CD4-positive, alpha-beta T cell treated with Interleukin-6 at 100 ng/mL for 8 hours (primary cell): ENCODE measurements around the gene KCNC2.

Experiments used
- DNase-seq: peaks from one replicate; pipeline ENCODE4 v3.0.0-alpha.2; 2020; ENCODE audit warnings: mixed read lengths, low spot score

The KCNC2 gene

DNA sequence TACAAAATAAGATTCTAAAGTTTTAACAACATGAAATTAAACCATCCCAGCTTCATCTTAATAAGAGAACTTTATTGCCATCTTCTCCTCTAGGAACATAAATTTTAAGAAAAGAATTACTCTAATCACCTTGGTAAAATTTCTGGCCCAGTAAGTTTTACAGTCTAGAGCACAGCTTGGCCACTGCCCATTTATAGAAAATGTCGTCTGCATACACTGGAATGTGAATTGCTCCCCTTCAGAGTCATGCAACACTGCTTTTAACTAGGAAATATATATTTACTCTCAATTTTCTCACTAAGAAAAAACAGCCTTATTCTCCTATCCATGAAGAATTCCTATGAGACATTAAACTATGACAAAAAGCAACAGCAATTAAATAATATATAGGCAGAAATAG, 48.2 kb downstream of the KCNC2 start:
- no peak for DNase-seq

DNA sequence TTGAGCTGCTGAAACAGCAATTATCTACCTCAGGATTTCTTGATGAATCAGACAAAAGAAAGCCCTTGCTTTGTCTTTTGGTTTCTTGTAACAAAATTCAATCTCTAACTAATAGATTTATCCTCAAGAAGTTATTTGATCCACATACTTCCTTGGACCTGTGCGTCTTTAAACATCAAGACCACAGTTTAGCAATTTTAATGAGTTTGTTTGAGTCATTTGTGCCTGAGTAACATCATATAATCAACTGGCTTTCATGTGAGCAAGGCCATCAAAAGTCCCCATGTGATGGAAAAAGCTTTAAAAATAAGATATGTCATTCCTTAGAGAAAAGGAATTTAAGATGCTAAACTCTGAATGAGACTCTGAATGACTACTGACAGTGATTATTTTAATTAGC, 52.3 kb downstream of the KCNC2 start:
- DNase-seq = no peak

DNA sequence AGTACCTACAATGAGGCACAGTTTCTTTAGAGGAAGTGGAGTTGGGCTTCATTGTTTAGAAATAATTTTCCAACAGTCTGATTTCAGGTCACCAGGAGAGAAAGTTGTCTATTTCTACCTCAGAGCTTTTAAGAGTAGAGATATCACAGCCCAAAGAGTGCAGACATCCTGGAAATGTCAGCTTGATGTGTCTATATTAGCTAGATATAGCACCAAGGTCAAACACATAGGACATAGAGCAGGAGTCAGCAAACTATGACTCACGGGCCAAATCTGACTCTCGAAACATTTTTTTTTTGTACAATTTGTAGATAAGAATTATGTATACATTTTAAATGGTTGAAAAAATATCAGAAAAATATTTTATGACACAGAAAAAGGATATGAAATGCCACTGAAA, 53.7 kb downstream of the KCNC2 start:
- DNase-seq = no peak

DNA sequence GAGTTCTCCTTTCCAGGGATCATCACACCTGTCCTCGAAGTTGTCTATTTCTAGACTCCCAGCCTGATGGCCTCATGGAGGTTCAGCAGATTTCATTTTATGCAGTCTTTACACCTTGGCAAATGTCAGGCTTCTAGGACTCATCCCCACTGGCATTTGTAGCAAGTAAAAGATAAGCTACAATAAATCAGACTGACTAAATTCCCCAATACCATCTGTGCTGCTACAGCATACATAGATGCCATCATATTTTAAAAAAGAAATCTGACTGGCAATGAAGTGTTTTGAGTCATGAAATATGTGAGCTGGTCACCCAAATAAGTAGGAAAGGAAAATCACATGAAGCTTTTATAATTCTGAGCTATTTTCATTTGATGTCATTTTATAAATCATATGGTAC, 55.3 kb downstream of the KCNC2 start:
- no peak for DNase-seq

DNA sequence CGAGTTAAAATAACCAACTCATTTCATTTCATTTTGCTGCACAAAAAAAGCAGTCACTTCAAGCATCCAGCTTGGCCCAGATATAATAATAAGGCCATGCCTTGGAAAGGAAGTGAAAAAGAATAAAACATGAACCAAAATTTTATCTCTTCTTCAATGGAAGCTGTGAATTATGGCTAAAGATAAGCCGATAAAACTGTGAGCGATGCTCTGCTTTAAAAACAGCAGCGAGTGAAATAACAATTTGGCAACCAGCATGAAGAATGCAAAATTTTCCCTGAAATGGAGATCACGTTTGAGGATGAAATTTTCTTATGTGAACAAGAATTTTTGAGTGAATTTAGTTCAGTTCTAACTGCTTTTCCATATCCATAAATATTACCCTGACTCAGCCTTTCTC, 70.4 kb downstream of the KCNC2 start:
- DNase-seq = no peak

DNA sequence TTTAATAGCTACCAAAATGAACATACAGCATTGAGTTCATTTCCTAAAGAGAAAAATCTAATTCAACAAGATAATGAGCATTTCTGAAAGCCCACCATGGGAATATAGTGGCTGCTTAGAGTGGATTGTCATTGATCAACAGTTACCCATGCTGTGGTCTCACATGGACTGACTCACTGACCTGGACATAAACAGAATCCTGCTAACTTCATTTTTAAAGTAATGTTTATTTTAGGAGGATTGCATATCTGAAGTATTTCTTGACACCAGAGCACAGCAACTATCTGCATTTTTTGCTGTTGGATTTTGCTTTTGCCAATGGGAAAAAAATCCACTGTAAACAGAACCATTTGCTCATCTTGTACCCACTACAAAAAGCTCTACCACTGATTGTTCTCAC, 71.7 kb downstream of the KCNC2 start:
- DNase-seq = no peak

DNA sequence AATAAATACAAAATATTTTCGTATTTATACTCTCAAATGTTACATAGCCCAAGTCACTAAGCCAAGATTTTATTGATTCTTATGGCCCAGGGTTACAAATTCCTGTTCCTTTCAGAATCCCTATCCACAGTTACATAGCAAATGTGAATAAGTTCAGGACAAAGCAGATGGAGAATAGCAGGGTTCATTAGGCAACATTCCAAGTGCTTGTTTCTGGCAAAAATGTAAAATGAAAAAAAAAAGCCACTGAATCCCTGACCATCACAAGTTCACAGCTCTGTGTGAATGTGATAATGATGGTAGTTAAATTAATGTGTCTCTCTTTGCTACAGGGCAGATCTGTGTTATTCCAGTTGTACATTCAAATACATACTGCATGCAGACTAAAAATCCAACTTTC, 74.6 kb downstream of the KCNC2 start:
- DNase-seq = no peak

DNA sequence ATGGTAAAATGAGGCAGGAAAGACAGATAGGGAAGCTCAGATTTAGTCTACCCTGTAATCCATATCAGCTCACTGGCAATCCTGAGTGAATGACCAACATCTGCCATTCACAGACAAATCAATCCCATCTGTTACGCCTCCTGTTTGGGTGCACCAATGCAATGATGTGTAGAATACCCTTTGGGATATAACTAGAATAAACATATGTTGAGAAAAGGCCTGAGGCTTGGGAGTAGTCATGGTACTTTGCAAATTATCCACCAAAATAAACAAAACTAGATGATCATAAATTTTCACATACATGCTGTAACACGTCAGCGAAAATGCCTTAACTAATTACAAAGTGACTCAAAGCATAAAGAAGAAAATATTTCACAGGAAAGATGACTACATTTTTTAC, 78.8 kb downstream of the KCNC2 start:
- DNase-seq = no peak

DNA sequence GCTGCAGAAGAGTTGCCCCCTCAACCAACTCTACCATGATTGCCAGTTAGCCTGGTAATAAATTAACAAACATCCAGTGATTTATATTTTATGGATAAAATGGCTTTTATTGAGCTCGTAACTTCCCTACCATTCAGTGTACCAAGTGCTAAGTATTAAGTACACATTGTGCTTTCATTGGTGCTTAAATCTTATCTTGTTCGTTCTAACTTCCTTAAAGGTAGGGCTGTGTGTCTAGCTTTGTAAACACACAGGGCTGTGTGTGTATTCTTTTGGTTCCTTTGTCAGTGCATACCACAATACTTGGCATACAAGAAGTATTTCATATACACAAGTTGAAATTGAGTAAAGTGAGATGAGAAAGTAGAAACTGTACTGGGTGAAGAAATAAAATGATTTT, 80.4 kb downstream of the KCNC2 start:
- no peak for DNase-seq

DNA sequence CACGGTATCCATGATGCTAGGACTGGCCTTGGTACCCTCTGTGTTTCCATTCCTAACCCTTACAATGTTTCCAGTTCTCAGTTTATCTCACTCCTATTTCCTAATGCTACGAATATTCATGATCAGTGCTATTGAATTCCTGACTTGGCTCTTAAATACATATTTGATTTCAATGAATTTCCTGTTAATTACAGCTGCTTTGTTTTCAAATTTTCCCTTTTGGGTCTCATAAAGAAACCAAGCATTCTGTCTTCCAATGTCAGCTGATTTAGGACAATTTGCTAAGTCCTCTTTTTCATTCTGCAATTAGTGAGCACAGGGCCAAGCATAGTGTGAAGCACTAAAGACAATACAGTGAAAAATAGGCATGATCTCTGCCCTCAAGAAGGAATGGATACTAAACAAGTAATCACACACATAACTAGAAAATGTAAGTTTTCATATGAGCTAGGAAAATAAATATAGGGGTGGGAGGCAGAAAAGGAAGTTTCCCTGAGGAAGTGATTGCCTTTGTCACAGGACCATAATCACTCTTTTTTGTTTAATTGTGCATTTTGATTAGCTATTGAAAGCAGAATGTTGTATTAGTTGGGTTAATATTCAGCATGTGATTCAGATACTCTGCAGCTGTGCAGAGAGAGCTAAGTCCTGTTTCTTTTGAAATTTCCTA, 88.5 kb downstream of the KCNC2 start:
- no peak for DNase-seq

DNA sequence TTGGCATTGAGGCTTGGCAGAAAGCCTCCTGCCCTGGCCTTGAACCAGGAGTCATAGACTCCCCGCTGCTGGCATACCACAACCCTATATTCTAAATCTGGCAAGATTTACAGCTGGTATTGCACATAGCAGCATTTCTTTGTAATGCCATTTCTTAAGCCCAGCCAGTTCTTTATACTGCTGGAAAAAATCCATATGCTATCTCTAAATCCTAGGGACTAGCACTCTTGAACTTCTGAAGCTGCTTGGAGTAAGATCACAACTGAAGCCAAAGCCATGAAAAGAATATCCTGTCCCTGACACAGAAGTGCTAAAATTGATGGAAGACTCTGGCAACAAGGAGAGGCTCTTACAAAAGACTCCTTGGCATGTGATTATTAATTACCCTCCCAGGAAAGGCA, 89.3 kb downstream of the KCNC2 start:
- no peak for DNase-seq

DNA sequence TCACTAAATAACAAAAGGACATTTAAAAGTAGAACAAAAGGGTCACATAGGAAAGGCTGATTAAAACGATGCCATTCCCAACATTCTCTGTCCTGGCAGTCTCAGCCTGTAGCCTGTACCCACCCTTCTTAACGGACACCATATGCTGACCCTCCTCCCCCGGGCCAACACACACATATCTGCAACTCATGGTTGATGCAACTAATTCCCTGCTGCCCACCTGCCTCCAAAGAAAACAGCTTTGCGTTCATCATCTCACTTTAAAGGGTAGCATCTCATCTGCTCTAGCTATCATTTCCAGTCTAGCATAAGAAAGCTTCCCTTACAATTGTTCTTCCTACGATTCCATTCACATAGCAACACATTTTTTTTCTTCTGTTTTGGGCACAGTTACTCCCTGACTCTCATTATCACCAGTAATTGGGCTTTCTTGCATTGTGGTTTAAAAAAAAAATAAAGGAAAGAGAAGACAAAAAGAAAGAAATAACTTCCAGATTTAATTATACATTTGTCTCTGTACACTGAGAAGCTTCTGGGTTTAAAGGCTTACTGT, 92.9 kb downstream of the KCNC2 start:
- no peak for DNase-seq

DNA sequence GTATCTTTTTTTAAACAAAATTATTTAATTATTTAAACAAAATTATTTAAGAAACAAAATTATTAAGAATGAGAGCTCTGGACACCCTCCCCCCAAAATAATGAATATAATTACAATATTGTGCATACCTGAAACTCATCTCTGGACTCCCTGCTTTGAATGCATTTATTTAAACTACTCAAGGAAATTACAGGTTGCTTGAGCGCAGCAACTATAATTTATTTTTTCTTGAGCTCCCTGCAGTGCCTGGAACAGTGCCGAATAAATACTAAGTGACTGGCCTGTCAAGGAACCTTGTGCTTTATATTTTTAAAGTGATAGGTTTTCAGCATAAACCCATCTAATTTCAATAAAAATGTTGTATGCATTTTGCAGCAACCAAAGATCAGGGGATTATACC, 93.9 kb downstream of the KCNC2 start:
- DNase-seq = no peak

DNA sequence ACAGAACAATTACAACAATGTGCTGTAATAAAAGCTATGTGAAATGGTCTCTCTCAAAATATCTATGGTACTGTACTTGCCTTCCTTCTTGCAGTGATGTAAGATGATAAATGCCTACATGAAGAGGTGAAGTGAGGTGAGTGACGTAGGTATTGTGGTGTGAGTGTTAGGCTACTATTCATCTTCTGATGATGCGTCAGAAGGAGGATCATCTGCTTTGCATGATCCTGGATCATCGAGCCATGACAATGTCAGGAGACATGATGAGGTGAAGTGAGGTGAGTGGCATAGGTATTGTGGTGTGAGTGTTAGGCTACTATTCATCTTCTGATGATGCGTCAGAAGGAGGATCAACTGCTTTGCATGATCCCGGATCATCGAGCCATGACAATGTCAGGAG, 105.8 kb downstream of the KCNC2 start:
- DNase-seq = no peak

DNA sequence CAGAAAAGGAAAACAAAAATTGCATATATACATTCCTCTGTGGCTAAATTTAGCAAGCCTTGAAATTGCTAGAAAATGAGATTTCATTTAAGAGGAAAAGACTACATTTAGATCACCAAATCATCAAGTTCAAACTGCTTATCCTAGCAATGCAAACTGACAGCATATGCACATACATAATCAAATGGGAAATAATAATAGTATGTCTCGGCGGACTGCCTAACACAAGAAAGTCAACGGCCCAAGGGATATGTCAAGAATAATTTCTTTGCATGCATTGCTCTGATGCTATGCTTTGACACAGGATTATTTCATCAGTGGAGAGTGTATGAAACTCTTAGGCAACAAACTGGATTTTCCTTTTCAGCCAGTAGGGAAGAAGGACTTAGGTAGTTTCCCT, 107.9 kb downstream of the KCNC2 start:
- DNase-seq = no peak

DNA sequence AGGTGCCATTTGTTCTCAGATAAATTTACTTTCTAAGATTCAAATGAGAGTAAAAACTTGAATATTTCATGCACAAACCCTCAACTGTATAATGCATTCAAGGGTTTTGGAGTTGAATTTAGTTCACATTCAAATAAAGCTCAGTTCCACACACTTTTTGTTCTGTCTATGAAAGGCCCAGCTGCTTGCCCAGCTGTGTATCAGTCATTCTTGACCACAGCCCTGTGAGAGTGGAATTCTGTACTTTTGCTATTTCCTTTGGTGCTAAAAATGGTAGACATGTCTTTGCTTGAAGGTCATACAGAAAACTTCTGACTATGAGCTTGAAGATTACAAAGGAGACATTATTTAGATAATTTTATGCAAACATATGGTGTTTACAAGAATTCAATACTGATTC, 110.4 kb downstream of the KCNC2 start:
- no peak for DNase-seq

DNA sequence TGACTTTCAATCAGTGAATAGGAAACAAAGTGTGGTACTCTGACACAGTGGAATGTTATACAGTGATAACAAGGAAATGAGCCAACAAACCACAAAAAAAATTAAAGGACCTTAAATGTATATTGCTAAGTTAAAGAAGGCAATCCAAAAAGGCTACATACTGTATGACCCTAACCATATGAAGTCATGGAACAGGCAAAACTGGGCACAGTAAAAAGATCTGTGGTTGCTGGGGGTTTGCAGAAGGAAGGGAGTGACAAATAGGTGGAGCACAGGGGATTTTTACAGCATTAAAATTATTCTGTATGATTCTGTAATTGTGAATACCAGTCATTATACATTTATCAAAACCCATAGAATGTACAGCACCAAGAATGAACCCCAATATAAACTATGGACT, 112.6 kb downstream of the KCNC2 start:
- no peak for DNase-seq

DNA sequence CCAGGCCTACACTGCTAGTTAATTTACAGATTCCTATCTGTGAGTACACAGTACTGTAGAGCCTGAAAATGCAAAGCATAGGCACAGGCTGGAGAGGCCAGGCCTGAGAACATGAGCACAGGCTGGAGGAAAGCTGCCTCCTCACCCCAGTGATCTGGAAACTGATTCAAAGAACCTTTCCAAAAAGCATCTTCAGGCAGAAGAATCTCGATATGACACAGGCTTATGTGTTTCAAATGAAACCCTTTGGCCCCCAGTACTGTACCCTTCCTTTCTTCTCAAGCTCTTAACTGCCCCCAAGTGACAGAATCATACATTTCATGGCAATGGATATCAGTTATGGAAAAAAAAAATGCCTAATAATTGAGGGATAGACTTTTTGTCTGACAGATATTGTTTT, 122.0 kb downstream of the KCNC2 start:
- DNase-seq = no peak

DNA sequence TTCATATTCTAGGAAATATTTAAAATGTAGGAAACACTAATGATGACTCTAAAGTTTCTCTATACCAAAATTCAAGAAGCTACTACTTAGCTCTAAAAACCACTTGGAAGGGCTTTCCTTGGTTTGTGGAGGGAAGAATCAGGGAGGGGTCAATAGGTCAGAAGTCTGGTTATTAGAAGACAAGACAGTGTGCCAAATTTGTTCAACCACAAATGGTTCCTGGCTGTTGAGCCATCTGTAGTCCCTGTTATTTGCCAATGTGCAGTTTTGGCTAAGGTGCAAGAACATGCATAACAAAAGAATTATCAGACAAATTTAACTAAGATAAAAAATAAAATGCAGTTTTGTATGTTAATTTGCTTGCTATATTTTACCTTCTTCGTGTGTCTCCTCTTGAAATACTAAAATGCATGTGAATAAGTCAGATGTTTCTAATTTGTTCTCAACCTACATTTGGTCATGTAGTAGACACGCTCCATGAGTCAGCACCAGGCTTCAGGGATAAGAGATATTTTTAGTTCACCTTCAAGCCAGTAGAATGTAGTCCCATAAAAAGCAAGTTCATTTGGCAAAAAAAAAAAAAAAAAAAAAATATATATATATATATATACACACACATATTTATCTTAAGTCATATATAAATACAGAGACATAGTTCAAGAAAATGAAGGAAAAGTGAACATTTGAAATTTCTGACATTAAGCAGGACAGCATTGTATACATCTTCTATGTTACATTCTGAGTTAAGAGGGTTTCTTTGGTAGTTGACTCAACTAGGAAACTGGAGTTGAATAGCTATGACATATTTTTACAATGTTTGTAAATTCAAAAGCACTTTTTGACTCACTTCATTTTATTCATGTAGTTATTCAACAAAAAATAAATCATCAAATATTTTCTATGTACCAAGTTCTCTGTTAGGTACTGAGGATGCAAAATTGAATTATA, 123.3 kb downstream of the KCNC2 start:
- DNase-seq = no peak

DNA sequence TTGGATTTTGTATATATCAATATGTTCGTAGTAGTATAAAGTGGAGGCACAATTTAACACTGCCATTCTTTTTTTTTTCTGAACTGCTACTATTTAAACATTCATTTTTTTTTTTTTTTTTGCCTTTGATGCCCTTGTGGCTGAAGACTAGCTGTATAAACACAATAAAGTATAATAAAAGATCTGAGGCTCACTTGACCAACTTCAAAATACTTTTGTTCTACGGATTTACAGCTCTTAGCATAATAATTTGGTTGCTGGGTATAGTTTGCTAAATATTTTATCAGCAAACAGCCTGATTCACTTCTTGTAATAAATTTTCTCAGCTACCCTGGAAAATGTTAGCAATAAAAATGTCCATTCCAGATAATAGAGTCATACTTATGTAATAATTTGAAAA, 128.3 kb downstream of the KCNC2 start:
- no peak for DNase-seq

DNA sequence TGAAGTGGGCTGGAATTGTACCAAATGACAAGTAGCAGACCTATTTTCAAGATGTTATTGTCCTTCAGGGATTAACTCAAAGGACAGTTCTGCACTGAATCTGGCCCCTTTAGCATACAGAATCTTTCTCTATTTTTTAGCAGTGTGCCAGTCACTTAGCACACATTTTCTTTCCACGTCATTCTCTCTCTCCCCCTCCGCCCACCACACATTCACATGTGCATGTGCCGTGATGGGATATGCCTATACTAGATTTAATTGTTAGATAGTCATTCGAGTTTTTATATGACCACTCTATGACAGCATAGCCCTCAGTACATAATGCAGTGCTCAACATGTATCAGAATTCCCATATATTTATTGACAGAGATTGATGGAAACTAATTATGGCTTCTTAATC, 129.1 kb downstream of the KCNC2 start:
- no peak for DNase-seq

DNA sequence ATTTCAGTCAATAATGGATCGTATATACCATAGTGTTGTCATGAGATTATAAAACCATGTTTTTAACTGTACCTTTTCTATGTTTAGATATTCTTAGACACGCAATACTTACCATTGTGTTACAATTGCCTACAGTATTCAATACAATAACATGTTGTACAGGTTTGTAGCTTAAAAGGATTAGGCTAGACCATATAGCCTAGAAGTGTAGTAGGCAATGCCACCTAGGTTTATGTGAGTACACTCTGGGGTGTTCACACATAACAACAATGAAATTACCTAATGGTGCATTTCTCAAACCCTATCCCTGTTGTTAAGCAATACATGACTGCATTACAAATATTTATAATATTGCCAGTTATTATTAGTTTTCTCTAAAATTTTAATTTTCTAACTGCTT, 144.2 kb downstream of the KCNC2 start:
- no peak for DNase-seq

DNA sequence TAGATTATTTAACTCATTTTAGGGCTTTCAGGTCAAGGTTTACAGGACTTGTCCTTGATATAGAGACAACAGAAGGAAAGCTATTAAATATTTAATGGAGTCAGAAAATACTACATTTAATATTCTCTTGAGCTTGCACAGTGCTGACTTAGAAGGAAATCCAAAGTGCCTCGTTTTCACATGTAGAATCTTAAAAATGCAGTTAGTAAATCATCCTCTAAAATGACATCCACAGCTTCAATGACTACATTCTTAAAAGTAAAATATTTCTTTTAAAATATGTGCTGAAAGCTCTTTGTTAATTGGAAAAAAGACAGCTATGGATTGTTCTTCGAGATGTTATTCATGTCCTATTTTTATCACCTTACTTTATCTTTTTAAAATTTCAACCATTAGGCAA, 146.9 kb downstream of the KCNC2 start:
- DNase-seq = no peak
